DMS53 (cell line): Measurements from ENCODE around the gene CNOT4.
"Not testable (repeated sequence)": the region's sequence is repeated elsewhere in the genome, so short reads cannot be mapped to it uniquely, and the experiment has no call there.

Experiments used
- DNase-seq: peaks from one replicate; lab custom pipeline; 2025; lab: John Stamatoyannopoulos, UW

The CNOT4 gene

DNA sequence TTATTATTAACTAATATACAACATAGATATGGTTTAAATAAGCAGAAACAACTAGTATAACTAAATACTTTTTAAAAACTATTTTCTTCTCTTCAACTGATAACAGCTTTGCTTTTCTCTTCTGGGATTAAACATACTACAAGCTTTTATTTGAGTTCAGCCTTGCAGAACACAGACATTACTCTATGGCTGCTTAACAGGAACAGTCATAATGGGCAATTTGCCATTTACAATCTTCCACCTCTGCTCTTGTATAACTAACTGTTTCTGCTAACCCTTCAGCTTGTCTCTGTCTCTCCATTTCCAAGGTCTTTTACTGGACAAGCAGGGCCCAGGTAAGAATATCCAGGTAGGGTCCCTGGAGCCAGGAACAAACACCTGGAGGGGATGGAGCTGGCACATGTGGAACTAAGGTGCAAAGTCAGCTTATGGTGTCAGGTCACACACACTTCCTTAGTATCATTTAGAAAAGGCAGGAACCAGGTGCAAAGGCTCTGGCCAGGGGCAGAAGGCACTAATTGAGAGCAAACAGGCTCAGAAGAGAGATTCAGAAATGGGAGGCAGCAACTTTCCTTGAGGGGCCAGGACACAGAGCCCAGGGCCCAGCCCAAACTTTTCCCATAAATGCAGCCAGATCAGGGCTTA is 183.1 kb downstream of the CNOT4 start:
- peak; percentile 75 for DNase-seq

DNA sequence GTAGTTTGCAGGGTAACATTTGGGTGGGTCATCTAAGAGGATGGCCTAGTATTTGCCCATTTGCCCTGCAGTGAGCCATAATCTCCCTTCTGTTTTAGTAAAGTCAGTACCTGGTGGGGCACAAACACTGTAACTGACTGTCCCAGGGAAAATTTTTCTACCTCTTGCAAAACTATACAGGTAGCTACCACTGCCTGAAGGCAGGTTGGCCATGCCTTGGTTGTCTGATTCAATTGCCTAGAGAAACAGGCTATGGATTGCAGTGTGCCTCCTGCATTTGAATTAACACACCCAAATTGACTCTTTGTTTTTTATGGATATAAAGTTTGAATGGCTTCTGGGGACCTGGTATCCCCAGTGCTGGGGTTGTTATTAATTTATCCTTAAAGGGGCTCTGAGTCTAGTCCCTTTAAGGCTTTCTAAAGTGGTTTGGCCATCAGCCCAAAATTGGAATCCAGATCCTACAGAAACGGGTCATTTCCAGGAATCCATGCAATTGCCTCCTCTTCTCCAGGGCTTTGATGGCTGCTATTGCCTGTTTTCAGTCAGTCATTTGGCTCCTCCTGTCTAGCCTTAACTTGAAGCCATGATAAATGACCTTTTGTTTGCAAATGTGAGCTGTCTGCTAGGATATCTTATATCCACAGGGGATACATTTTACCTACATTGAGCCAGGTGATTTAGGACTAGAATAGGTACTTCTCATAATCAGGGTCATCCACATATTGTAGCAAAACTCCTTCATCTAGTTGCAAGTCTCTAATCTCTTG is 187.1 kb downstream of the CNOT4 start:
- DNase-seq, result no peak

DNA sequence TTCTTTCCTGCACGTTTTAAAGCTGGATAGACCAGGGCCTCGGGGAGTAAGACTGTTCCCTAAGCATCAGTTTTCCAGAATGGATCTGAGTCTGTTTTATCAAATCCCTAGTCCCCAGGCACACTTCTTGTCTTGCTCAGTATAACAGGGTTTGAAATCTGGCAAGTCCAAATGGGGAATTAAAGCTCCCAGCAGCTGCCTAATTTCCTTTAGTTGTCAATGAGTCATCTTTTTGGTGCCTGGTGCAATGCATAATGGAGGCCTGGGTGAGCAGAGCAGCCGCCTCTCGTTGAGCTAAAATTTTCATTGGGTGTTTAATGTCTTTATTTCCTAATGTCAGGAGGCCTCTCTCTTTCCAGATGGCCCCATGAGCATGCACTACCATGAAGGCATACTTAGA is 188.3 kb downstream of the CNOT4 start:
- DNase-seq, result peak; percentile 33

DNA sequence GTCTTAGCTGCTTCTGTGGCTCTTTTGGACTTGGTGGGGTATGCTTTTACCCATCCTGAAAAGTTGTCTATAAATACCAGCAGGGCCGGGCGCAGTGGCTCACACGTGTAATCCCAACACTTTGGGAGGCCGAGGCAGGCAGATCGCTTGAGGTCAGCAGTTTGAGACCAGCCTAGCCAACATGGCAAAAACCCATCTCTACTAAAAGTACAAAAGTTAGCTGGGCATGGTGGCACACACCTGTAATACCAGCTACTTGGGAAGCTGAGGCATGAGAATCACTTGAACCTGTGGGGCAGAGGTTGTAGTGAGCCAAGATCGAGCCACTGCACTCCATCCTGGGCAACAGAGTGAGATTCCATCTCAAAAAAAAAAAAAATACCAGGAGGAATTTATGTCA is 188.9 kb downstream of the CNOT4 start:
- DNase-seq, result not testable (repeated sequence)

GRCh38 chr7:135320268-135320667 is 189.6 kb downstream of the CNOT4 start:
- peak; percentile 68 for DNase-seq

GRCh38 chr7:135317676-135318325 is 192.1 kb downstream of the CNOT4 start:
- DNase-seq, result no peak

DNA sequence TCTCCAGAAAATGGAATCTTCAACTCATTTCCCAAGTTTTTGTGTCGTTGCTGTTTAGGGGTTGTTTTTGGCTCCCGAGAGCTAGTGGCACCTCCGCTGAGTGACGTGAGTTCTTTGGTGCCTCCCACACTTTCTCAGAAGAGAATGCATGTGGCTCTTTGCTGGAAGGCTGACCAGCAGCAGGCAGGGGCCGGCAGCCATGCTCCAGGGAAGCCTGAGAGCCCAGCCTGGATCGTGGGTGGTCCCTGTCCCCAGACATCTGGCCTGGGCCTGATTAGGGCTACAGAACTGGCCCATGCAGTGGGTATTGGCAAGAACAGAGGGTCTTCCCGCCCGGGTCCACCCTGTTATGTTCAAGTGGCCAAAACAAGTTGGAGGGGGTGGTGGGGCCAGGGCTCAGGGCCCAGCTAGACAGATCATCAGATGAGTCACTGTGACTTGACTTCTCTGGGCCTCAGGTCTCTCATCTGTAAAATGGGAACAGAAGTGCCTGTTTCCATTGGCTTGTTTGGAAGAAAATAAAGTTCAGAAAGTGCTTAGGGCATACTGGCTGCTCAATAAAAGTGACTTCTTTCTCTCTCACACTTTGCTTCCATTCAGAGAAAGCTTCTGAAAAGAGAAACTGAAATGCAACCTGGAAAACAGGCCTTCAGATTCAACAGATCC is 193.1 kb downstream of the CNOT4 start:
- DNase-seq, result no peak

- no peak for DNase-seq
Observed at GRCh38 chr7:135313971-135314370, 195.9 kb downstream of the CNOT4 start.
